ENCODE data around the gene ZBTB20. TPM values are rescaled to one million over a fixed set of nuclear protein-coding genes. Genes with fewer than 3 reads are reported as not detected.

ZBTB20 gene
- total RNA-seq, 1 donor from 2014 or later = 23.5 TPM

DNA sequence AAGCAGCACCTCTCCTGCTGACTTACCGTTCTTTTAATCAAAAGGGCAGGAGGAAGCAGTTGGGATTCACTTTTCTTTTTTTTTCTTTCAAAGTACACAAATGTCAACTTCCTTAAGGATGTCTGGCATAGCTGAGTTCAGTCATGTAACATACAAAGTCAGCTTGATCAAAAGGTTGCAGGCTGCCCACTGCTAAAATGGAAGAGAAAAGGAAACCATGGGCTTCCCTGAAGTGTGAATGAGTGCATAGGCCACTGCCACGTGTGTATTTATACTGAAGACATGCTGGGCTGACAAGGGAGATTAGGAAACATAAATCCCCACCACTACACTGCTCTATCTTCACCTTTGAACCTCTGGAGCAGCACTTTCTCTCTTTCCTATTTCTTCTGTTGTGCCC, 540.8 kb downstream of the ZBTB20 start:
- Histone ChIP-seq H3K4me1 (ENCODE audit: control insufficient read depth in 3 of 3, insufficient read depth in 3 of 3, low read length in 3 of 3) (peaks cover 8 to 21% (median 16%) of the 10 kb centered on the region in 3 donors), H3K36me3 (ENCODE audit: control insufficient read depth in 3 of 3, insufficient read depth in 3 of 3, low read length in 3 of 3) (no peaks in the 10 kb centered on the region), H3K9me3 (ENCODE audit: control insufficient read depth in 3 of 3, low read length in 3 of 3) (no peaks in the 10 kb centered on the region), H3K27ac (ENCODE audit: low read depth, low read length) (no peak overlapping the region), H3K27me3 (ENCODE audit: control insufficient read depth in 3 of 3, insufficient read depth in 3 of 3, low read length in 3 of 3) (no peaks in the 10 kb centered on the region), H3K9ac (ENCODE audit: low read depth in 1 of 3, low read length in 3 of 3) (no peak overlapping the region), H3K4me3 (ENCODE audit: low read length in 3 of 3) (no peak overlapping the region)

DNA sequence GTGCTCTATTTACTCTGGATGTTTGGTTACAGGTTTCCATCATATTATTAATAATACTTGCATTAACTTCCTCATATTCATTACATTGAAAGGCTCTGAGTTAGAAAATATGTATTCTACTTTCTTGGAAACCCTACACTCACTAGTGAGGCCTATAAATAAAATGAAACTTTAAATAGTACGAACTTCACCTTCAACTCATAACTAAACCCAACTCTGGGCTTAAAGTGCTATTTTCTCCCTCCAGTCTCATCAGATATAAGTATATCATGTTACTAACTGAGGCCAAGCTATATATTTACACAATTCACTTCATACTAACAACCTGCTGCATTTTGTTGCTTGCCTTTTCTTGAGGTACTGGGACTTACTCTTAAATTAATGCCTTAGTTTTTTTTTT, 546.5 kb downstream of the ZBTB20 start:
- Histone ChIP-seq H3K4me1 (ENCODE audit: control insufficient read depth in 3 of 3, insufficient read depth in 3 of 3, low read length in 3 of 3) (peaks cover 13 to 32% (median 28%) of the 10 kb centered on the region in 3 donors), H3K4me3 (ENCODE audit: low read length in 3 of 3) (no peak overlapping the region), H3K27ac (ENCODE audit: low read depth, low read length) (peak overlapping the region; percentile 71)

DNA sequence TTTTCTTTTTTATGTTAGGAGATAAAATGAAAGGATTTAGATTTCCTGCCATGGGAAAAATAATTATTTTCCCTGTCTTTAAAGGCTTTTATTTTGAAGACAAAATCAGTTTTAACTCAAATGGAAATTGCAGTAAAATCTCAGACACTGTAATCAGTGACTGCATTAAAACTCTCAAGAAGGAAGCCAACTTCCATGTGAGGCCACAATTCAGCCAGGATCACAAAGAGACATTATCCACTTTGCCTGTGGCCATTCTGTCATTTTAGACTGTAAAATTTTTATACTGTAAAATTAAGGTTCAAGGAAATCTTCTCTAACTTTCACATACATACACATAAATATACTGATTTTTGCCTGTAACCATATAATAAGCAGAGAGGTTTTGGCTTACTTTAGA, 549.2 kb downstream of the ZBTB20 start:
- Histone ChIP-seq H3K36me3 (ENCODE audit: control insufficient read depth in 3 of 3, insufficient read depth in 3 of 3, low read length in 3 of 3) (no peaks in the 10 kb centered on the region), H3K27me3 (ENCODE audit: control insufficient read depth in 3 of 3, insufficient read depth in 3 of 3, low read length in 3 of 3) (no peaks in the 10 kb centered on the region), H3K4me3 (ENCODE audit: low read length in 3 of 3) (no peak overlapping the region), H3K4me1 (ENCODE audit: control insufficient read depth in 3 of 3, insufficient read depth in 3 of 3, low read length in 3 of 3) (peaks cover 16 to 32% (median 32%) of the 10 kb centered on the region in 3 donors), H3K27ac (ENCODE audit: low read depth, low read length) (no peak overlapping the region), H3K9me3 (ENCODE audit: control insufficient read depth in 3 of 3, low read length in 3 of 3) (no peaks in the 10 kb centered on the region), H3K9ac (ENCODE audit: low read depth in 1 of 3, low read length in 3 of 3) (peak overlapping the region in 1 of 3 donors; percentile 26)

More for the DNA sequence above, 546.5 kb downstream of the ZBTB20 start:
- H3K9me3 ChIP-seq (ENCODE audit: control insufficient read depth in 3 of 3, low read length in 3 of 3) = no peaks in the 10 kb centered on the region
- peak overlapping the region in 1 of 3 donors; percentile 4 for H3K9ac ChIP-seq (ENCODE audit: low read depth in 1 of 3, low read length in 3 of 3)
- H3K27me3 ChIP-seq (ENCODE audit: control insufficient read depth in 3 of 3, insufficient read depth in 3 of 3, low read length in 3 of 3) = no peaks in the 10 kb centered on the region
- H3K36me3 ChIP-seq (ENCODE audit: control insufficient read depth in 3 of 3, insufficient read depth in 3 of 3, low read length in 3 of 3) = no peaks in the 10 kb centered on the region

DNA sequence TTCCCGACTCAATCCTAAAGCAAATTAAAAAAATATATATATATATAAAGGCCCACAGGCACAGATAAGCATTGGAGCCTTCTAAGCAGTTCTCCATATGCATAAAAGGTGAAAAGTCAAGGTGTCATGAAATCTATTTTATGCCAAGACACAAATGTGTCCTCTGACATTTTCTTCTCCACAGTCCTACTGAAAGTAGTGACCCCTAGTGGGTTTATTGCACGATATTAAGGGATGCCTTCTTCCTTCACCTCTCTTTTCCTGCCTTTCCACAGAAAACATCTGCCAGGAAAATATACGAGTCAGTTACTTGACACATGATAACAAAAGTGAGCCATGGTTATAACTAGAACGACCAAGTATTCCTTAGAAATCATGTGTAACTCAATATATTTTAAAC, 550.1 kb downstream of the ZBTB20 start:
- Histone ChIP-seq H3K27me3 (ENCODE audit: control insufficient read depth in 3 of 3, insufficient read depth in 3 of 3, low read length in 3 of 3) (no peaks in the 10 kb centered on the region), H3K4me1 (ENCODE audit: control insufficient read depth in 3 of 3, insufficient read depth in 3 of 3, low read length in 3 of 3) (peaks cover 16 to 32% (median 32%) of the 10 kb centered on the region in 3 donors), H3K9me3 (ENCODE audit: control insufficient read depth in 3 of 3, low read length in 3 of 3) (no peaks in the 10 kb centered on the region), H3K4me3 (ENCODE audit: low read length in 3 of 3) (no peak overlapping the region), H3K36me3 (ENCODE audit: control insufficient read depth in 3 of 3, insufficient read depth in 3 of 3, low read length in 3 of 3) (no peaks in the 10 kb centered on the region), H3K9ac (ENCODE audit: low read depth in 1 of 3, low read length in 3 of 3) (no peak overlapping the region), H3K27ac (ENCODE audit: low read depth, low read length) (no peak overlapping the region)

DNA sequence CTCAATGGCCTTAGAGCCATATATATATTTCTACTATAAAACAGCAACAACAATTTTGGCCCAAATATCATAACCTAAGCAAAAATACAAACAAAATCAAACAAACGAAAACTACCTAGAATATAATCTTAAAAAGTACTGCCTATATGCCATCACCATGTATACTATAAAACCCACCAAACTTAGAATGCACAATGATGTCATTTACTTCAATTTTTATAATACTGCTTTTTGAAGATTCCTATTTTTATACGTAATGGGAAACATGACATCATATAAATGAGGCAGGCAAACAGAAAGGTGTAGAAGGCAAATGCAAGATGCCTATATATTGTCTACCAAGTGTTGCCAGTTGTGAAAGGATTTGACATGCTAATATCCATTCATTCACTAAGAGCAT, 550.9 kb downstream of the ZBTB20 start:
- H3K9me3 ChIP-seq (ENCODE audit: control insufficient read depth in 3 of 3, low read length in 3 of 3) = no peaks in the 10 kb centered on the region
- no peaks in the 10 kb centered on the region for H3K36me3 ChIP-seq (ENCODE audit: control insufficient read depth in 3 of 3, insufficient read depth in 3 of 3, low read length in 3 of 3)
- H3K4me3 ChIP-seq (ENCODE audit: low read length in 3 of 3) = no peak overlapping the region
- peaks cover 16 to 32% (median 31%) of the 10 kb centered on the region in 3 donors for H3K4me1 ChIP-seq (ENCODE audit: control insufficient read depth in 3 of 3, insufficient read depth in 3 of 3, low read length in 3 of 3)
- H3K9ac ChIP-seq (ENCODE audit: low read depth in 1 of 3, low read length in 3 of 3) = no peak overlapping the region
- no peak overlapping the region for H3K27ac ChIP-seq (ENCODE audit: low read depth, low read length)
- H3K27me3 ChIP-seq (ENCODE audit: control insufficient read depth in 3 of 3, insufficient read depth in 3 of 3, low read length in 3 of 3) = no peaks in the 10 kb centered on the region

DNA sequence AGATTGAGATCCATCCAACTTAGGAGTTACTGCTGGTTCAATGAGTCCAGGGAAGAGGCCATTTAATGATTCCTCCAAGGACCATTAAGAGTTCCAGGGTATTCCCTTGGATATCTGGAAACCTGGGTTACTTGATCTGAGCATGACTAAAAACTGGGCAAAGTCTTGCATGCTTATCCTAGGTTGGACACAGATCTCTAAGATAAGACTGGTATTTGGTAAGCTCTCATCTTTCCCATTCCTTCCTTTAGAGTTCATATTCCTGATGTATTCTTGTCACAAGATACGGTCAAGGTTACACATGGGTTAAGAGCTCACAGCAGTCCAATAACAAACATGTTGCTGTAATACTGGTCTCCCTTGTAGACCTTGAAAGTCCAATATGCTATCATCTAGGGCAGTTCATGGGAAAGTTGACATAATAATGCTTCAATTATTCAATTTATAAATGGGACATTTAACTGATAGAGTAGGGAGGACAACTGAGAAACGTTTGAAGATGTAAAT, 551.5 kb downstream of the ZBTB20 start:
- H3K27me3 ChIP-seq (ENCODE audit: control insufficient read depth in 3 of 3, insufficient read depth in 3 of 3, low read length in 3 of 3) = no peaks in the 10 kb centered on the region
- peak overlapping the region; percentile 15 for H3K27ac ChIP-seq (ENCODE audit: low read depth, low read length)
- H3K4me3 ChIP-seq (ENCODE audit: low read length in 3 of 3) = no peak overlapping the region
- peaks cover 13 to 30% (median 30%) of the 10 kb centered on the region in 3 donors for H3K4me1 ChIP-seq (ENCODE audit: control insufficient read depth in 3 of 3, insufficient read depth in 3 of 3, low read length in 3 of 3)
- H3K9ac ChIP-seq (ENCODE audit: low read depth in 1 of 3, low read length in 3 of 3) = no peak overlapping the region
- H3K36me3 ChIP-seq (ENCODE audit: control insufficient read depth in 3 of 3, insufficient read depth in 3 of 3, low read length in 3 of 3) = no peaks in the 10 kb centered on the region
- no peaks in the 10 kb centered on the region for H3K9me3 ChIP-seq (ENCODE audit: control insufficient read depth in 3 of 3, low read length in 3 of 3)

DNA sequence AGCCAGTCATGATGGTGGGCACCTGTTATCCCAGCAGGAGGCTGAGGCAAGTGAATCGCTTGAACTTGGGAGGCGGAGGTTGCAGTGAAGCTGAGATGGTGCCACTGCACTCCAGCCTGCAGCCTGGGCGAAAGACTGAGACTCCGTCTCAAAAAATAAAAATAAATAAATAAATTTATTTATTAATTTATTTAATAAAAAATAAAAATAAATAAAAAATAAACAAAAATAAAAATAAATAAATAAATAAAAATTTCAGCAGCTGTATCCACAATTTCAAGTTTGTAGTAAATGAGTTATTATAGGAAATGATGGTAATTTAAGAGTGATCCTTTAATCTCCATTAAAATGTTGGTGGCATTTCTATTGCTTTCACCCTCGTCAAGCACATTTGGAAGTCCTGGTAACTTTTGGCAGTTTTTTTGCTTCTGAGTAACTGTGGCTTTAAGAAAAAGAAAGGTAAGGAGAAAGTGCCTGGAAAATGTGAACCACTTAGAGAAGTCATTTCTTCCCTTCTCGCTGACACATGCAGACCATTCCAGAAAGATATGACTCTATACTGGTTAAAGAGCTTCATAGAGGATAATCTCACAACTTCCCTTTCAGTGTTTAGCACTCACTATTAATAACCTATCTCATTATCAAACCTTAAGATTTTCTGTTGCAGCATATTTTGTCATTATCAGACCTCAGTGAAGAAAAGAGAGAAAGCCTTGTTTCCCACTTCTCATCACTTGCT, 556.6 kb downstream of the ZBTB20 start:
- Histone ChIP-seq H3K4me3 (ENCODE audit: low read length in 3 of 3) (no peak overlapping the region), H3K27ac (ENCODE audit: low read depth, low read length) (no peak overlapping the region), H3K9me3 (ENCODE audit: control insufficient read depth in 3 of 3, low read length in 3 of 3) (no peaks in the 10 kb centered on the region), H3K4me1 (ENCODE audit: control insufficient read depth in 3 of 3, insufficient read depth in 3 of 3, low read length in 3 of 3) (peaks cover 5 to 20% (median 13%) of the 10 kb centered on the region in 3 donors), H3K36me3 (ENCODE audit: control insufficient read depth in 3 of 3, insufficient read depth in 3 of 3, low read length in 3 of 3) (no peaks in the 10 kb centered on the region), H3K9ac (ENCODE audit: low read depth in 1 of 3, low read length in 3 of 3) (no peak overlapping the region), H3K27me3 (ENCODE audit: control insufficient read depth in 3 of 3, insufficient read depth in 3 of 3, low read length in 3 of 3) (no peaks in the 10 kb centered on the region)

DNA sequence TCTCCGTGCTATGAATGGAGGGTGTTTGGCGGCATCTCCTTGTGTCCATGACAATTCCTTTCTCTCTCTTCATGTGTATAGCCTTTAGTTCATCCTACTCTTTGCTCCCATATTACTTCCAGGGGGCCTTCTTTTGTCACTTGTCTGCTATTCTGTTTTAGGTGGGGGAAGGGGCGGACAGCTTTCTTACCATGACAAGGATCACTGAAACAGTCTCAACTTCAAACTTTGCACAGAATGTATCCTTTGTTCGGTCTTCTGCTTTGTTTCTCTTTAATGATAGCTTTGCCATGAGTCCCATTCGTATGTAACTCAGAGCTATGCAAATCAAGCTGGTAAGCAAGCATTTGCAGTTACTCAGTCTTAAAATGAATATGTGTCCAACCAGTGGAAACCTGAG, 559.1 kb downstream of the ZBTB20 start:
- no peak overlapping the region for H3K4me3 ChIP-seq (ENCODE audit: low read length in 3 of 3)
- H3K9ac ChIP-seq (ENCODE audit: low read depth in 1 of 3, low read length in 3 of 3) = no peak overlapping the region
- no peak overlapping the region for H3K27ac ChIP-seq (ENCODE audit: low read depth, low read length)
- H3K4me1 ChIP-seq (ENCODE audit: control insufficient read depth in 3 of 3, insufficient read depth in 3 of 3, low read length in 3 of 3) = peaks cover 14 to 25% (median 17%) of the 10 kb centered on the region in 3 donors
- H3K9me3 ChIP-seq (ENCODE audit: control insufficient read depth in 3 of 3, low read length in 3 of 3) = no peaks in the 10 kb centered on the region
- no peaks in the 10 kb centered on the region for H3K36me3 ChIP-seq (ENCODE audit: control insufficient read depth in 3 of 3, insufficient read depth in 3 of 3, low read length in 3 of 3)
- no peaks in the 10 kb centered on the region for H3K27me3 ChIP-seq (ENCODE audit: control insufficient read depth in 3 of 3, insufficient read depth in 3 of 3, low read length in 3 of 3)

DNA sequence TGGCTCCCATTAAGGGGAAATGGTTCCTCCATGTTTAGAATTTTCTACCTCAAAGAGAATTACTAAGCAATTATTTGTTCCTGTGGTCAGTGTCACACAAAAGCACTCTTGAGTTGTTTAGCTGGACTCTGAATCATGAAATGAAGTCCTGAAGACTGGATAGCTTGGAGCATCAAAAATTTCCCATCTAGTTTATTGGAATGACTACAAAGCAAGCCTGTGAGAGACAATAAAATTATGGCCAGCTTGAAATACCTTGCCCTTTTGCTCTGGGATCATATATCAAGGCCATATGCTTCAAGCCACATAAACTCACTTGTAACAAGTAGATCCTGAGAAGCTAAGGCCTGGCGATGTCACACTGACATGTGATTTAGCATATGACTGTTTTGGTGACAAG, 561.0 kb downstream of the ZBTB20 start:
- Histone ChIP-seq H3K4me1 (ENCODE audit: control insufficient read depth in 3 of 3, insufficient read depth in 3 of 3, low read length in 3 of 3) (peaks cover 14 to 25% (median 17%) of the 10 kb centered on the region in 3 donors), H3K27me3 (ENCODE audit: control insufficient read depth in 3 of 3, insufficient read depth in 3 of 3, low read length in 3 of 3) (no peaks in the 10 kb centered on the region), H3K36me3 (ENCODE audit: control insufficient read depth in 3 of 3, insufficient read depth in 3 of 3, low read length in 3 of 3) (no peaks in the 10 kb centered on the region), H3K4me3 (ENCODE audit: low read length in 3 of 3) (no peak overlapping the region), H3K27ac (ENCODE audit: low read depth, low read length) (peak overlapping the region; percentile 68), H3K9ac (ENCODE audit: low read depth in 1 of 3, low read length in 3 of 3) (no peak overlapping the region), H3K9me3 (ENCODE audit: control insufficient read depth in 3 of 3, low read length in 3 of 3) (no peaks in the 10 kb centered on the region)

DNA sequence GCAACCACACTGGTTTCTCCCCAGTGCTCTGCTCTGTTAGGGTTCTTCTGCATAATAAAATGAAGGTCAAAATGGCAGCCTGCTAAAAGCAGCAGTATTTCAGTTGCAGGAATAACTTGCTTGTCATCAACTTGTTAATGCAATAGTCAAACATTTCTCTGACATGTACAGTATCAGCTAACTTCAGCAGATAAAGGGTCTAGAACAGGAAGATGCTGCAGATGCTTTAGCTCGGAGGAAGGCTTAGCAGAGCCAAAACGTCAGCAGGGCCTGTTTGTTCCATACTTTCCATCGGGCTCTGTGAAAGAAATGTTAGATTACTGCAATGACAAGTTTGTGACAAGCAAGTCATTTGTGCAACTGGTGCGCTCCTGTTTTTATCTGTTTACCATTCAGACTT, 561.4 kb downstream of the ZBTB20 start:
- no peaks in the 10 kb centered on the region for H3K9me3 ChIP-seq (ENCODE audit: control insufficient read depth in 3 of 3, low read length in 3 of 3)
- H3K27me3 ChIP-seq (ENCODE audit: control insufficient read depth in 3 of 3, insufficient read depth in 3 of 3, low read length in 3 of 3) = no peaks in the 10 kb centered on the region
- no peak overlapping the region for H3K4me3 ChIP-seq (ENCODE audit: low read length in 3 of 3)
- H3K36me3 ChIP-seq (ENCODE audit: control insufficient read depth in 3 of 3, insufficient read depth in 3 of 3, low read length in 3 of 3) = no peaks in the 10 kb centered on the region
- peak overlapping the region; percentile 68 for H3K27ac ChIP-seq (ENCODE audit: low read depth, low read length)
- peaks cover 14 to 25% (median 16%) of the 10 kb centered on the region in 3 donors for H3K4me1 ChIP-seq (ENCODE audit: control insufficient read depth in 3 of 3, insufficient read depth in 3 of 3, low read length in 3 of 3)
- no peak overlapping the region for H3K9ac ChIP-seq (ENCODE audit: low read depth in 1 of 3, low read length in 3 of 3)
